OCI-LY7 (cell line): ENCODE data around the gene ALG6. TPM values are rescaled to one million over a fixed set of nuclear protein-coding genes. Genes with fewer than 3 reads are reported as not detected.
A peak's percentile ranks its signal among the peaks of the same experiment; 100 is the strongest.

ENCODE experiments used
- BruUV-seq: library from RNA; stranded (reverse); fragments of 400-500 nt; replicated peaks from 2 replicates; lab custom pipeline; 2021; lab: Mats Ljungman, UMichigan
- CTCF ChIA-PET: fragments of 300-600 bp; sonication (Branson Sonifier 250); formaldehyde crosslinking; loops from one replicate; lab custom pipeline; 2022; ENCODE audit warnings: antibody characterized with exemption; ENCODE audit not compliant: unreplicated experiment; lab: Charles Lee
- POLR2A ChIA-PET: fragments of 300-600 bp; sonication (Branson Sonifier 250); formaldehyde crosslinking; loops from one replicate; lab custom pipeline; 2022; ENCODE audit warnings: antibody characterized with exemption; lab: Charles Lee
- DNase-seq: peaks from one replicate; pipeline ENCODE4 v3.0.0-alpha.2; 2015; ENCODE audit warnings: low spot score
- H2AFZ ChIP-seq: fragments of 200-600 bp; sonication (generic), shearing (Covaris generic); 2 replicates; pipeline ENCODE4 v1.6.1; 2014; ENCODE audit warnings: mild to moderate bottlenecking, antibody characterized with exemption, low read length, moderate library complexity
- H3K27ac ChIP-seq: fragments of 200-600 bp; sonication (generic); 2 replicates; pipeline ENCODE4 v1.5.1; 2014; ENCODE audit warnings: mixed run types, low read depth, mild to moderate bottlenecking, moderate library complexity, low read length, inconsistent platforms; ENCODE audit not compliant: poor library complexity, severe bottlenecking
- H3K36me3 ChIP-seq: fragments of 200-600 bp; sonication (generic); 2 replicates; pipeline ENCODE4 v1.6.1; 2014; ENCODE audit warnings: mild to moderate bottlenecking, antibody characterized with exemption, low read length, moderate library complexity, mixed read lengths; ENCODE audit not compliant: insufficient read depth
- H3K4me1 ChIP-seq: fragments of 200-600 bp; sonication (generic); 2 replicates; pipeline ENCODE4 v1.5.1; 2014; ENCODE audit warnings: mild to moderate bottlenecking, low read length; ENCODE audit not compliant: insufficient read depth, poor library complexity, severe bottlenecking
- H3K4me2 ChIP-seq: fragments of 200-600 bp; sonication (generic); 2 replicates; pipeline ENCODE4 v1.6.1; 2014; ENCODE audit warnings: mild to moderate bottlenecking, low read length
- H3K4me3 ChIP-seq: fragments of 200-600 bp; sonication (generic); 2 replicates; pipeline ENCODE4 v1.5.1; 2014; ENCODE audit warnings: mild to moderate bottlenecking, low read depth, low read length; ENCODE audit not compliant: poor library complexity, severe bottlenecking
- H3K79me2 ChIP-seq: fragments of 200-600 bp; sonication (generic); 2 replicates; pipeline ENCODE4 v1.6.1; 2016; ENCODE audit warnings: low read depth, mild to moderate bottlenecking, low read length, moderate library complexity, mixed read lengths; ENCODE audit not compliant: insufficient read depth
- H3K9me2 ChIP-seq: fragments of 200-600 bp; sonication (generic); 2 replicates; pipeline ENCODE4 v1.6.1; 2016; ENCODE audit warnings: mild to moderate bottlenecking, low read length, mixed read lengths; ENCODE audit not compliant: insufficient read depth
- H3K9me3 ChIP-seq: fragments of 200-600 bp; sonication (generic); 2 replicates; pipeline ENCODE4 v1.6.1; 2014; ENCODE audit warnings: mild to moderate bottlenecking, mixed run types, low read length, mixed read lengths
- H4K20me1 ChIP-seq: fragments of 200-600 bp; sonication (generic); 2 replicates; pipeline ENCODE4 v1.6.1; 2014; ENCODE audit warnings: mild to moderate bottlenecking, antibody characterized with exemption, low read length, moderate library complexity, mixed read lengths; ENCODE audit not compliant: insufficient read depth
- EZH2phosphoT487 ChIP-seq: fragments of 200-600 bp; sonication (generic); IDR thresholded peaks from 2 replicates; pipeline ENCODE4 v1.6.1; 2018; ENCODE audit warnings: low read depth, borderline replicate concordance, mild to moderate bottlenecking, mixed run types, antibody characterized with exemption, low read length, moderate library complexity, mixed read lengths
- intact Hi-C: fragments of 100-400 bp; cut with micrococcal nuclease; formaldehyde crosslinking; loops from one replicate; pipeline ENCODE4 v1.10.0; 2022; ENCODE audit not compliant: unreplicated experiment
- total RNA-seq, 2 experiments: library from RNA; depleted of rRNA in 1 of 2; stranded (reverse); fragments of >200 nt in 1 of 2; shearing (Covaris generic) in 1 of 2; gene quantifications; 2 replicates each; pipeline ENCODE4 v1.2.3, GENCODE V29; 2014 to 2022
- TF ChIP-seq, protein P1 (sequence below): fragments of 200-600 bp; sonication (generic); conservative IDR thresholded peaks from 2 replicates; pipeline ENCODE4 v1.5.1; 2014; ENCODE audit warnings: mild to moderate bottlenecking, antibody characterized with exemption, low read length, moderate library complexity, mixed read lengths

The ALG6 gene
- total RNA-seq, 2 experiments from 2014 or later: 29.3 to 34.1 TPM

GRCh38 chr1:63328122-63328521, 39.3 kb upstream of the ALG6 start:
- Histone ChIP-seq H3K36me3 (no peaks in the 10 kb centered on the region), H3K4me2 (peak overlapping the region; percentile 35; the same call in 1 of the 2 replicates), H3K27ac (no peak overlapping the region), H3K9me2 (no peaks in the 10 kb centered on the region), H4K20me1 (no peaks in the 10 kb centered on the region), H3K79me2 (no peaks in the 10 kb centered on the region), H2AFZ (peak overlapping the region; percentile 53), H3K4me3 (no peak overlapping the region), H3K9me3 (no peaks in the 10 kb centered on the region), H3K4me1 (no peaks in the 10 kb centered on the region)
- no peak for DNase-seq
- no TSS peak for BruUV-seq
- TF ChIP-seq, protein P1, sequence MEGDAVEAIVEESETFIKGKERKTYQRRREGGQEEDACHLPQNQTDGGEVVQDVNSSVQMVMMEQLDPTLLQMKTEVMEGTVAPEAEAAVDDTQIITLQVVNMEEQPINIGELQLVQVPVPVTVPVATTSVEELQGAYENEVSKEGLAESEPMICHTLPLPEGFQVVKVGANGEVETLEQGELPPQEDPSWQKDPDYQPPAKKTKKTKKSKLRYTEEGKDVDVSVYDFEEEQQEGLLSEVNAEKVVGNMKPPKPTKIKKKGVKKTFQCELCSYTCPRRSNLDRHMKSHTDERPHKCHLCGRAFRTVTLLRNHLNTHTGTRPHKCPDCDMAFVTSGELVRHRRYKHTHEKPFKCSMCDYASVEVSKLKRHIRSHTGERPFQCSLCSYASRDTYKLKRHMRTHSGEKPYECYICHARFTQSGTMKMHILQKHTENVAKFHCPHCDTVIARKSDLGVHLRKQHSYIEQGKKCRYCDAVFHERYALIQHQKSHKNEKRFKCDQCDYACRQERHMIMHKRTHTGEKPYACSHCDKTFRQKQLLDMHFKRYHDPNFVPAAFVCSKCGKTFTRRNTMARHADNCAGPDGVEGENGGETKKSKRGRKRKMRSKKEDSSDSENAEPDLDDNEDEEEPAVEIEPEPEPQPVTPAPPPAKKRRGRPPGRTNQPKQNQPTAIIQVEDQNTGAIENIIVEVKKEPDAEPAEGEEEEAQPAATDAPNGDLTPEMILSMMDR: no peak
- no peak for TF ChIP-seq EZH2phosphoT487
- intact Hi-C loops: no loop called here
- ChIA-PET POLR2A (interaction anchor here (0.5 to 0.8 kb wide), 3 partner anchors 69 to 829 kb away, joined by 3 read pairs; no protein-coding TSS in a partner anchor), CTCF (interaction anchor here (0.6 kb wide), 1 partner anchor 90 kb away, joined by 4 read pairs; no protein-coding TSS in a partner anchor)

GRCh38 chr1:63328781-63329180, 38.6 kb upstream of the ALG6 start:
- Histone ChIP-seq H3K79me2 (no peaks in the 10 kb centered on the region), H3K4me2 (no peak overlapping the region), H3K9me2 (no peaks in the 10 kb centered on the region), H4K20me1 (no peaks in the 10 kb centered on the region), H2AFZ (no peak overlapping the region), H3K27ac (no peak overlapping the region), H3K4me1 (no peaks in the 10 kb centered on the region), H3K36me3 (no peaks in the 10 kb centered on the region), H3K4me3 (no peak overlapping the region), H3K9me3 (no peaks in the 10 kb centered on the region)
- ChIA-PET POLR2A (interaction anchor here (0.5 to 0.7 kb wide), 3 partner anchors 10 to 829 kb away, joined by 3 read pairs; no protein-coding TSS in a partner anchor), CTCF (no interaction called here)
- TF ChIP-seq EZH2phosphoT487: no peak
- TF ChIP-seq, protein P1: no peak
- intact Hi-C loops: no loop called here
- BruUV-seq: no TSS peak
- no peak for DNase-seq

- Histone ChIP-seq H4K20me1 (no peaks in the 10 kb centered on the region), H3K4me1 (no peaks in the 10 kb centered on the region), H3K4me2 (no peak overlapping the region), H3K9me2 (no peaks in the 10 kb centered on the region), H3K27ac (no peak overlapping the region), H3K4me3 (no peak overlapping the region), H3K36me3 (no peaks in the 10 kb centered on the region), H3K9me3 (no peaks in the 10 kb centered on the region), H3K79me2 (no peaks in the 10 kb centered on the region), H2AFZ (no peak overlapping the region)
- DNase-seq: no peak
- intact Hi-C loops: no loop called here
- CTCF ChIA-PET: no interaction called here
- no TSS peak for BruUV-seq
- TF ChIP-seq EZH2phosphoT487: no peak
- TF ChIP-seq, protein P1: no peak
- POLR2A ChIA-PET: interaction anchor here (0.6 kb wide), 1 partner anchor 33 kb away, joined by 3 read pairs; no protein-coding TSS in a partner anchor
Observed at GRCh38 chr1:63329621-63330330, 37.7 kb upstream of the ALG6 start.
